GM10248 (cell line): ENCODE data around the gene ZBTB40.

ENCODE experiments used
- CTCF ChIA-PET: fragments of 300-600 bp; sonication (Branson Sonifier 250); formaldehyde crosslinking; extraction: SDS; loops from one replicate; lab custom pipeline; 2021; ENCODE audit warnings: antibody characterized with exemption; lab: Yijun Ruan, JAX
- POLR2A ChIA-PET: fragments of 350-650 bp; sonication (Branson Sonifier 250); formaldehyde crosslinking; extraction: SDS; loops from one replicate; lab custom pipeline; 2020; ENCODE audit warnings: antibody characterized with exemption; lab: Yijun Ruan, JAX
- DNase-seq: peaks from one replicate; pipeline ENCODE4 v3.0.0; 2012; ENCODE audit errors: extremely low spot score
- CTCF ChIP-seq: IDR thresholded peaks from 2 replicates; pipeline ENCODE4 v1.5.1; 2012; ENCODE audit warnings: mild to moderate bottlenecking, low read depth; ENCODE audit errors: extremely low read depth, missing control alignments, control extremely low read depth

ZBTB40 gene

GRCh38 chr1:22485431-22485830 lies 33.8 kb downstream of the ZBTB40 start:
- no peak for DNase-seq
- TF ChIP-seq CTCF: no peak
- ChIA-PET POLR2A (no interaction called here), CTCF (interaction anchor here (1.4 kb wide), 1 partner anchor 12 kb away, joined by 3 read pairs; no protein-coding TSS in a partner anchor)

GRCh38 chr1:22487781-22488180 lies 36.1 kb downstream of the ZBTB40 start:
- CTCF ChIA-PET: no interaction called here
- TF ChIP-seq CTCF: no peak
- no peak for DNase-seq
- POLR2A ChIA-PET: no interaction called here

- no peak for TF ChIP-seq CTCF
- DNase-seq: no peak
- CTCF ChIA-PET: no interaction called here
- POLR2A ChIA-PET: no interaction called here
Observed at GRCh38 chr1:22488319-22488718, 36.7 kb downstream of the ZBTB40 start.

GRCh38 chr1:22489278-22489677 lies 37.6 kb downstream of the ZBTB40 start:
- ChIA-PET POLR2A (no interaction called here), CTCF (interaction anchor here (1.5 kb wide), 1 partner anchor 10 kb away, joined by 4 read pairs; no protein-coding TSS in a partner anchor)
- no peak for DNase-seq
- TF ChIP-seq CTCF: no peak

GRCh38 chr1:22489823-22490222 lies 38.2 kb downstream of the ZBTB40 start:
- no peak for DNase-seq
- POLR2A ChIA-PET: no interaction called here
- TF ChIP-seq CTCF: no peak
- CTCF ChIA-PET: interaction anchor here (1.5 kb wide), 1 partner anchor 10 kb away, joined by 4 read pairs; no protein-coding TSS in a partner anchor

GRCh38 chr1:22490309-22490708 lies 38.7 kb downstream of the ZBTB40 start:
- TF ChIP-seq CTCF: no peak
- POLR2A ChIA-PET: no interaction called here
- CTCF ChIA-PET: interaction anchor here (1.5 to 4.1 kb wide), 2 partner anchors 10 to 11 kb away, joined by 4 to 15 read pairs; no protein-coding TSS in a partner anchor
- DNase-seq: no peak
